Memory B cell (primary cell): ENCODE results near the gene LUZP1.

ENCODE experiments used
- ATAC-seq: fragments of 150-1000 bp; cut with Tn5 transposase; 2 replicates; pipeline ENCODE4 v1.10.0; 2021; ENCODE audit warnings: low read depth, mild to moderate bottlenecking, moderate library complexity
- DNase-seq, 2 donors: peaks; one replicate each; pipeline ENCODE4 v3.0.0; 2022; ENCODE audit warnings: low spot score in 2 of 2
- H3K27ac Mint-ChIP-seq: one replicate; pipeline ENCODE4 v1.8.0; 2022; ENCODE audit warnings: mild to moderate bottlenecking, moderate library complexity, mixed read lengths
- H3K27me3 Mint-ChIP-seq: one replicate; pipeline ENCODE4 v1.8.0; 2022; ENCODE audit warnings: mixed read lengths
- H3K36me3 Mint-ChIP-seq: one replicate; pipeline ENCODE4 v1.8.0; 2022; ENCODE audit warnings: mild to moderate bottlenecking, mixed read lengths
- H3K4me1 Mint-ChIP-seq: one replicate; pipeline ENCODE4 v1.8.0; 2022; ENCODE audit warnings: mixed read lengths
- H3K4me3 Mint-ChIP-seq: one replicate; pipeline ENCODE4 v1.8.0; 2022; ENCODE audit warnings: mild to moderate bottlenecking, moderate library complexity, mixed read lengths
- H3K9me3 Mint-ChIP-seq: one replicate; pipeline ENCODE4 v1.8.0; 2022; ENCODE audit warnings: mixed read lengths

Gene LUZP1

DNA sequence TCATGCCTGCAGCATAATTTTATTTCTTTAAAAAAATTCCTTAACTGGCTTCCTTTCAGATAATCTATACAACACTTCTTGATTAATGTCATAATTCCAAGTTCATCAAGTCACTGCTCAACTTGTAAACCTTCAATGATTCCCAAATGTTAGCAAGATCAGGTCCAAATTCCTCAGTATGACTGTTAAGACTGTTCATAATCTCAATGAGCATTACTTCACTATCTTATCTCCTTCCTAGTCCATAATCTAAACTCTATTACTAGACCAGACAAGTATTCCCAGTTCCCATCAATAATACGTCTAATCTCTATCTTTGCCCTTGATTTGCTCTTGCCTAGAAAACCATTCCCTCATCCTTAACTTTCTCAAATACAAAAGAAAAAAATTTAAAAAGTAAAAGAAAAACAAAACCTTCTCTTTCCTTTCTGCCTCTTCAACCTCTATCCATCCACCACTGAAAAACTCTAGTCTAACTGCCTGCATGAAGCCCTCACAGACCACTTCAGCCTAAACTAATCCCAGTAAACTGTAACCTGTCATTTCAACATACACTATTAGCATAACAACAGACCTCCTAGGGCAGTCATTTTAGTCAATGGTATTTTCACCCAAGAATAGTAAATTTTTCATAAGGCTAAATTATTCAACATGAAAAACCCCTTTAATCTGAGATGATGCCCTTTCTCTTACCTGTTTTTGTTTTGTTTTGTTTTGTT lies 15.5 kb downstream of the LUZP1 start:
- no peaks in the 10 kb centered on the region for H3K27me3 Mint-ChIP-seq
- no peaks in the 10 kb centered on the region for H3K9me3 Mint-ChIP-seq
- ATAC-seq, result no peak
- H3K4me3 Mint-ChIP-seq, result no peak overlapping the region
- H3K4me1 Mint-ChIP-seq, result peaks cover 11% of the 10 kb centered on the region
- no peak for DNase-seq
- H3K36me3 Mint-ChIP-seq, result peaks cover 4% of the 10 kb centered on the region
- H3K27ac Mint-ChIP-seq, result no peak overlapping the region

DNA sequence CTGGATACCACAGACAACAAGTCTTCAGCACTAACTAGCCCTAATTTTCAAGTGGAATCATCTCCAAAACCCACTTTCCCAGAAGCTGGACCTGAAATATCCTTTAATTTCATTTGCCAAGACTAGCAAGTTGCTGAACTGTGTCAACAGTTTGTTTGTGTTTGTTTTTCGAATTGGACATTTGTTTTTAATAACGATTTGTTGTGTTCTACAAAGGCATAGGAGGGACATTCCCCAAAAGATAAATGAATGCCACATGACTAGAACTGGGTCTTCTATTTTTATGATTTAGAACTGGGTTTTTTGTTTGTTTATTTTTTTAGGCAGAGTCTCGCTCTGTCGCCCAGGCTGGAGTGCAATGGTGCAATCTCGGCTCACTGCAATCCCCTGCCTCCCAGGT lies 17.9 kb downstream of the LUZP1 start:
- no peak overlapping the region for H3K4me3 Mint-ChIP-seq

GRCh38 chr1:23150125-23150524 lies 18.5 kb downstream of the LUZP1 start:
- no peak for DNase-seq
- Mint-ChIP-seq H3K4me1 (peaks cover 12% of the 10 kb centered on the region), H3K4me3 (no peak overlapping the region), H3K27me3 (no peaks in the 10 kb centered on the region), H3K36me3 (peaks cover 4% of the 10 kb centered on the region), H3K9me3 (no peaks in the 10 kb centered on the region), H3K27ac (peak overlapping the region; percentile 16)
- no peak for ATAC-seq

More for the DNA sequence above, 17.9 kb downstream of the LUZP1 start:
- Mint-ChIP-seq H3K36me3 (peaks cover 4% of the 10 kb centered on the region), H3K27ac (peak overlapping the region; percentile 16), H3K9me3 (no peaks in the 10 kb centered on the region), H3K4me1 (peaks cover 12% of the 10 kb centered on the region), H3K27me3 (no peaks in the 10 kb centered on the region)
- no peak for ATAC-seq
- DNase-seq, result no peak

DNA sequence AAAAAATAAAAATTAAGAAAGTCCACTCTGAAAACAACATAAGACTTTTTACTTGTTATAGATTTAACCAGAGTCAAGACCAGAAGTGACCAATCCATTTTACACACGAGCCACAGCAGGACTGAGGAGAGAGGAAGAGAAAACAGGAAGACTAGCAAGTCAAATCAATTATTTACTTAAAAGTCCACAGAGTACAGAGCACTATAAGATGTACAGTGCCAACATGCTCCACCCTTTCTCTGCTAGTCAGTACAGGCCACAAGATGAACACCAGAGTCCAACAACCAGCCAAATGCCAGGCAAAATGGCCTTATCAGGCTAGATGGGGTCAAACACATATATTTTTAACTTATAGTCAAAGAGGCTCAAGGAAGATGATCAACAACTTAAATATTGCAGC lies 19.5 kb downstream of the LUZP1 start:
- Mint-ChIP-seq H3K27me3 (no peaks in the 10 kb centered on the region), H3K4me1 (peaks cover 14% of the 10 kb centered on the region), H3K27ac (no peak overlapping the region), H3K36me3 (peaks cover 2% of the 10 kb centered on the region), H3K4me3 (no peak overlapping the region), H3K9me3 (no peaks in the 10 kb centered on the region)
- no peak for ATAC-seq
- DNase-seq, result no peak

GRCh38 chr1:23148084-23148483 lies 20.6 kb downstream of the LUZP1 start:
- no peak for ATAC-seq
- Mint-ChIP-seq H3K27ac (no peak overlapping the region), H3K4me3 (no peak overlapping the region)

GRCh38 chr1:23140940-23141596 lies 27.6 kb downstream of the LUZP1 start:
- Mint-ChIP-seq H3K27me3 (no peaks in the 10 kb centered on the region), H3K4me1 (peaks cover 2% of the 10 kb centered on the region), H3K9me3 (no peaks in the 10 kb centered on the region), H3K36me3 (no peaks in the 10 kb centered on the region), H3K4me3 (no peak overlapping the region), H3K27ac (no peak overlapping the region)
- DNase-seq (no peak), ATAC-seq (no peak)

More at GRCh38 chr1:23148084-23148483, 20.6 kb downstream of the LUZP1 start:
- Mint-ChIP-seq H3K9me3 (no peaks in the 10 kb centered on the region), H3K4me1 (peaks cover 12% of the 10 kb centered on the region), H3K36me3 (no peaks in the 10 kb centered on the region), H3K27me3 (no peaks in the 10 kb centered on the region)
- DNase-seq, result no peak

- H3K36me3 Mint-ChIP-seq, result no peaks in the 10 kb centered on the region
- H3K27ac Mint-ChIP-seq, result no peak overlapping the region
- no peak for ATAC-seq
- no peak for DNase-seq
- H3K4me3 Mint-ChIP-seq, result no peak overlapping the region
- no peaks in the 10 kb centered on the region for H3K27me3 Mint-ChIP-seq
- peaks cover 4% of the 10 kb centered on the region for H3K4me1 Mint-ChIP-seq
- H3K9me3 Mint-ChIP-seq, result no peaks in the 10 kb centered on the region
Observed at GRCh38 chr1:23135268-23135667, 33.4 kb downstream of the LUZP1 start.

DNA sequence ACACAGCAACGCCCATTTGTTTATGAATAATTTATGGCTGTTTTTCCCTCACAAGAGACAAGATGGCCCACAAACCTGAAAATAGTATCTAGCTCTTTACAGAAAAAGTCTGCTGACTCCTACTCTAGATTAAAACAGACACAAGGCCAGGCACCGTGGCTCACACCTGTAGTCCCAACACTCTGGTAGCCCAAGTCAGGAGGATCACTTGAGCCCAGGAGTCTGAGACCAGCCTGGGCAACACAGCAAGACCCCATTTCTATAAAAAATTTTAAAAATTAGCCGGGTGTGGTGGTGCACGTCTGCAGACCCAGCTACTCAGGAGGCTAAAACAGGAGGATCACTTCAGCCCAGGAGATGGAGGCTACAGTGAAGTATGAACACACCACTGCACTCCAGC lies 34.6 kb downstream of the LUZP1 start:
- Mint-ChIP-seq H3K27ac (no peak overlapping the region), H3K4me1 (peaks cover 4% of the 10 kb centered on the region), H3K4me3 (no peak overlapping the region), H3K27me3 (no peaks in the 10 kb centered on the region), H3K36me3 (no peaks in the 10 kb centered on the region), H3K9me3 (no peaks in the 10 kb centered on the region)
- ATAC-seq (no peak), DNase-seq (no peak)

DNA sequence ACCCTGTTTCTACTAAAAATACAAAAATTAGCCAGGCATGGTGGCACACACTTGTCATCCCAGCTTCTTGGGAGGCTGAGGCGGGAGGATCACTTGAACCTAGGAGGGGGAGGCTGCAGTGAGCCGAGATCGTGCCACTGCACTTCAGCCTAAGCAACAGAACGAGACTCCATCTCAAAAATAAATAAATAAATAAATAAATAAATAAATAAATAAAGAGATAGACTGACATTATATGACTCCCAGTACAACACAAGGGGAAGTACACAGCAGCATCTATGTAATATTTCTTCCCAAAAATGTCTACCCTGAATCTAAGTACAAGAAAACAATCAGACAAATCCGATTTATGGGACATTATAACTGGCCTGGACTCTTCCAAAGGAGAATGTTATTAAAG lies 35.1 kb downstream of the LUZP1 start:
- Mint-ChIP-seq H3K27me3 (no peaks in the 10 kb centered on the region), H3K4me3 (no peak overlapping the region), H3K27ac (no peak overlapping the region), H3K4me1 (peaks cover 4% of the 10 kb centered on the region), H3K36me3 (no peaks in the 10 kb centered on the region), H3K9me3 (no peaks in the 10 kb centered on the region)
- DNase-seq (no peak), ATAC-seq (no peak)

- Mint-ChIP-seq H3K4me1 (peaks cover 4% of the 10 kb centered on the region), H3K9me3 (no peaks in the 10 kb centered on the region), H3K27ac (no peak overlapping the region), H3K4me3 (no peak overlapping the region), H3K27me3 (no peaks in the 10 kb centered on the region), H3K36me3 (no peaks in the 10 kb centered on the region)
- DNase-seq (no peak), ATAC-seq (no peak)
Observed at GRCh38 chr1:23132033-23132432, 36.6 kb downstream of the LUZP1 start.

GRCh38 chr1:23129846-23130245 lies 38.8 kb downstream of the LUZP1 start:
- Mint-ChIP-seq H3K9me3 (no peaks in the 10 kb centered on the region), H3K4me3 (no peak overlapping the region), H3K27ac (no peak overlapping the region), H3K27me3 (no peaks in the 10 kb centered on the region), H3K4me1 (peaks cover 12% of the 10 kb centered on the region), H3K36me3 (no peaks in the 10 kb centered on the region)
- DNase-seq (no peak), ATAC-seq (no peak)

GRCh38 chr1:23126801-23127200 lies 41.9 kb downstream of the LUZP1 start:
- H3K27ac Mint-ChIP-seq, result no peak overlapping the region
- H3K36me3 Mint-ChIP-seq, result no peaks in the 10 kb centered on the region
- H3K4me1 Mint-ChIP-seq, result peaks cover 13% of the 10 kb centered on the region
- ATAC-seq, result no peak
- H3K9me3 Mint-ChIP-seq, result no peaks in the 10 kb centered on the region
- no peaks in the 10 kb centered on the region for H3K27me3 Mint-ChIP-seq
- H3K4me3 Mint-ChIP-seq, result no peak overlapping the region
- DNase-seq, result no peak

DNA sequence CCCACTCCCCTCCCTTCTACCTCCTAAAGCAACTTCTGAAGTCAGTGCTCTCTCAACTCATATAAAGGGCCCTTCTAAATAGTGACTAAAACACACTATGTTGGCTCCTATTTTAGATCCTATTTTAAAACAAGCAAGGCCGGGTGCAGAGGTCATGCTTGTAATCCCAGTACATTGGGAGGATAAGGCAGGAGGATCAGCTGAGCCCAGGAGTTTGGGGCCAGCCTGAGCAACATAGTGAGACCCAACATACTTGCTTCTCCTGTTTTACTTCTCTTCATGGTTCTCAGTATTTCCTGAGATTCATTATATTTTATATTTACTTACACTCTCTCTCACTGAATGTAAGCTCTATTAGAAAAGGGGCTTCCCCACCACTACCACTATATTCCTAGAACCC lies 42.5 kb downstream of the LUZP1 start:
- Mint-ChIP-seq H3K36me3 (no peaks in the 10 kb centered on the region), H3K4me3 (no peak overlapping the region), H3K4me1 (peaks cover 12% of the 10 kb centered on the region), H3K9me3 (no peaks in the 10 kb centered on the region), H3K27me3 (no peaks in the 10 kb centered on the region), H3K27ac (no peak overlapping the region)
- ATAC-seq (no peak), DNase-seq (no peak)

DNA sequence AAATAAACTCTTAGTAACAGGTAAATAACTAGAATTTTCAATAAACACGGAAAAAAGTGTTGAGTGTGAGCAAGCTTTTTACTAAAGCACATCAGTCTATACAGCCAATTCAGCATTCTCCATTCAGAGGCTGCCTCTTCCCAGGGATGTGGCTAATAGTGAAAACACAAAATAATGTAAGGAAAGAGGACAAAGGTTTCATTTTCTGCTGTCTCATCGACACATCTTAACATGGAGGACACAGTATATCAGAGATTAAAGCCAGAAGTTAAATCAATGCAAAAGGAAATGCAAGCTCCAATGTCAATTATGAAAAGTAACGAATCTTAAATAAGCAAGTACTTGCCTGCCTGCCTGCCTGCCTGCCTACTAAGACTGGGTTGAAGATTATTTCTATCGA lies 43.2 kb downstream of the LUZP1 start:
- H3K27me3 Mint-ChIP-seq, result no peaks in the 10 kb centered on the region
- DNase-seq (no peak), ATAC-seq (no peak)
- no peak overlapping the region for H3K27ac Mint-ChIP-seq
- no peaks in the 10 kb centered on the region for H3K36me3 Mint-ChIP-seq
- H3K9me3 Mint-ChIP-seq, result no peaks in the 10 kb centered on the region
- H3K4me3 Mint-ChIP-seq, result no peak overlapping the region
- H3K4me1 Mint-ChIP-seq, result peaks cover 11% of the 10 kb centered on the region
